OCI-LY7 (cell line): ENCODE measurements around the gene ZNF365.

Experiments used
- EZH2phosphoT487 ChIP-seq: fragments of 200-600 bp; sonication (generic); IDR thresholded peaks from 2 replicates; pipeline ENCODE4 v1.6.1; 2018; ENCODE audit warnings: low read depth, borderline replicate concordance, mild to moderate bottlenecking, mixed run types, antibody characterized with exemption, low read length, moderate library complexity, mixed read lengths
- TF ChIP-seq, protein P1 (sequence below): fragments of 200-600 bp; sonication (generic); conservative IDR thresholded peaks from 2 replicates; pipeline ENCODE4 v1.5.1; 2014; ENCODE audit warnings: mild to moderate bottlenecking, antibody characterized with exemption, low read length, moderate library complexity, mixed read lengths

DNA sequence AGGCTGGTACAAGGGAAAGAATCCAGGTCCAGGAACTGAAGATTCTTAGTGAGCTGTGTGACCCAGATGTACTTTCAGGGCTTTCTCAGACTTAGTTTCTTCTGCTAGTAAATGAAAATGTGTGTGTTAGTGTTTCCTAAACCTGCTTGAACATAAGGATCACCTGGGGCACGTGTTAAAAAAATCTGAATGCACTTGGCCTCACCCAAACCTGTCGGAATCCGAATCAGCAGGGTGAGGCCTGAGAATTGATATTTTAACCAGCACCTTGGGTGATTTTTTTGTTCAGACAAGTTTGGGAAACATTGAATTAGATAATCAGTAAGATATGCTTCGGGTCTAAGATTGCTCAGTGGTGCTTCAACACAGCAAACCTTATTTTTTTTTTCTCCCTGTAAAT lies 59.7 kb downstream of the ZNF365 start:
- TF ChIP-seq, protein P1, sequence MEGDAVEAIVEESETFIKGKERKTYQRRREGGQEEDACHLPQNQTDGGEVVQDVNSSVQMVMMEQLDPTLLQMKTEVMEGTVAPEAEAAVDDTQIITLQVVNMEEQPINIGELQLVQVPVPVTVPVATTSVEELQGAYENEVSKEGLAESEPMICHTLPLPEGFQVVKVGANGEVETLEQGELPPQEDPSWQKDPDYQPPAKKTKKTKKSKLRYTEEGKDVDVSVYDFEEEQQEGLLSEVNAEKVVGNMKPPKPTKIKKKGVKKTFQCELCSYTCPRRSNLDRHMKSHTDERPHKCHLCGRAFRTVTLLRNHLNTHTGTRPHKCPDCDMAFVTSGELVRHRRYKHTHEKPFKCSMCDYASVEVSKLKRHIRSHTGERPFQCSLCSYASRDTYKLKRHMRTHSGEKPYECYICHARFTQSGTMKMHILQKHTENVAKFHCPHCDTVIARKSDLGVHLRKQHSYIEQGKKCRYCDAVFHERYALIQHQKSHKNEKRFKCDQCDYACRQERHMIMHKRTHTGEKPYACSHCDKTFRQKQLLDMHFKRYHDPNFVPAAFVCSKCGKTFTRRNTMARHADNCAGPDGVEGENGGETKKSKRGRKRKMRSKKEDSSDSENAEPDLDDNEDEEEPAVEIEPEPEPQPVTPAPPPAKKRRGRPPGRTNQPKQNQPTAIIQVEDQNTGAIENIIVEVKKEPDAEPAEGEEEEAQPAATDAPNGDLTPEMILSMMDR: no peak
- TF ChIP-seq EZH2phosphoT487: no peak
